Activated T-cell treated with anti-CD3 and anti-CD28 coated beads, Interleukin-2, amount 50 U/mL, for 1 hour (primary cell): ENCODE data around the gene FCER2.

Source experiments
- DNase-seq: peaks from one replicate; pipeline ENCODE4 v3.0.0-alpha.2; 2020

The FCER2 gene

GRCh38 chr19:7645163-7645562 lies 56.8 kb downstream of the FCER2 start:
- DNase-seq = no peak

GRCh38 chr19:7644550-7644877 lies 57.4 kb downstream of the FCER2 start:
- DNase-seq = no peak

GRCh38 chr19:7643629-7644549 lies 58.0 kb downstream of the FCER2 start:
- peak; percentile 41 for DNase-seq

- no peak for DNase-seq
Measured at GRCh38 chr19:7643031-7643415, 58.9 kb downstream of the FCER2 start.

- DNase-seq = no peak
Measured at GRCh38 chr19:7642295-7643030, 59.5 kb downstream of the FCER2 start.

- DNase-seq = no peak
Measured at GRCh38 chr19:7641290-7642276, 60.3 kb downstream of the FCER2 start.

- no peak for DNase-seq
Measured at GRCh38 chr19:7640803-7641202, 61.1 kb downstream of the FCER2 start.

GRCh38 chr19:7639863-7640348 lies 62.0 kb downstream of the FCER2 start:
- DNase-seq = no peak

GRCh38 chr19:7638802-7639465 lies 63.0 kb downstream of the FCER2 start:
- no peak for DNase-seq
